Thyroid gland (tissue), 4 donors: ENCODE measurements around the gene LRRC4C.

Experiments used
- POLR2A ChIP-seq, 2 donors: fragments of 450-650 bp; IDR thresholded peaks; one replicate each; pipeline ENCODE4 v1.6.1; 2017; ENCODE audit warnings: antibody characterized with exemption in 2 of 2, mild to moderate bottlenecking in 2 of 2, moderate library complexity in 1 of 2
- TF ChIP-seq, protein P1 (sequence below), 6 experiments: fragments of 200-600 bp in 3 of 6; fragments of 450-650 bp in 3 of 6; sonication (generic) in 3 of 6; IDR thresholded peaks; one replicate each; pipeline ENCODE4 v1.5.1; 2016 to 2019; ENCODE audit warnings: antibody characterized with exemption in 6 of 6, mild to moderate bottlenecking in 2 of 6, inconsistent platforms in 1 of 6, moderate library complexity in 1 of 6

- TF ChIP-seq, protein P1, sequence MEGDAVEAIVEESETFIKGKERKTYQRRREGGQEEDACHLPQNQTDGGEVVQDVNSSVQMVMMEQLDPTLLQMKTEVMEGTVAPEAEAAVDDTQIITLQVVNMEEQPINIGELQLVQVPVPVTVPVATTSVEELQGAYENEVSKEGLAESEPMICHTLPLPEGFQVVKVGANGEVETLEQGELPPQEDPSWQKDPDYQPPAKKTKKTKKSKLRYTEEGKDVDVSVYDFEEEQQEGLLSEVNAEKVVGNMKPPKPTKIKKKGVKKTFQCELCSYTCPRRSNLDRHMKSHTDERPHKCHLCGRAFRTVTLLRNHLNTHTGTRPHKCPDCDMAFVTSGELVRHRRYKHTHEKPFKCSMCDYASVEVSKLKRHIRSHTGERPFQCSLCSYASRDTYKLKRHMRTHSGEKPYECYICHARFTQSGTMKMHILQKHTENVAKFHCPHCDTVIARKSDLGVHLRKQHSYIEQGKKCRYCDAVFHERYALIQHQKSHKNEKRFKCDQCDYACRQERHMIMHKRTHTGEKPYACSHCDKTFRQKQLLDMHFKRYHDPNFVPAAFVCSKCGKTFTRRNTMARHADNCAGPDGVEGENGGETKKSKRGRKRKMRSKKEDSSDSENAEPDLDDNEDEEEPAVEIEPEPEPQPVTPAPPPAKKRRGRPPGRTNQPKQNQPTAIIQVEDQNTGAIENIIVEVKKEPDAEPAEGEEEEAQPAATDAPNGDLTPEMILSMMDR (IDR thresholded peaks at IDR 0.05): no peak
- TF ChIP-seq POLR2A (IDR thresholded peaks at IDR 0.05): no peak
Observed at GRCh38 chr11:40100162-40100553, 1359.3 kb downstream of the LRRC4C start.
